ENCODE data around the gene TRPC6.

DNA sequence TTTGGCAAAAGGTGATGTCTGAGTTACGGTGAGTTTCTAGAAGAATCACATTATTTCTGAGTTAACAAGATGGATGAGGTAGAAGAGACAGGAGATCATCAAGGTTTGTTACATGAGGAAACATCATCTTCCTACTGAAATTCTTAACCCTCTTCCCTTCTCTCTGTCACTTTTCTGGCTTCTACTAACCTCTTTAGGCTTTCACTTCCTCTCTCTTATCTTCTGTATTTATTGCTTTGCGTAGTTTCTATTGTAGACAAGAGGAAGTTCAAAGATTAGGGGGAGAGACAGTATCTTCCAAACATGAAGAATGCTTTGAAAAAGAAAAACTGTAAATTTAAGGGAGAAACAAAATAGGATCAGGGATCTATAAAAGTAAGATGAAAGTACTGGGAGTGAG is 75.4 kb downstream of the TRPC6 start:
- TF ChIP-seq CTCF (IDR thresholded peaks at IDR 0.05; ENCODE audit: low read length) (no peak), EZH2 (IDR thresholded peaks at IDR 0.05; ENCODE audit: borderline replicate concordance, low read length) (no peak)

Data from OCI-LY1 (cell line).